B cell (primary cell): ENCODE results near the gene HCN4. TPM values are rescaled to one million over a fixed set of nuclear protein-coding genes. Genes with fewer than 3 reads are reported as not detected.

Experiments used
- ATAC-seq: fragments of 200-7000 bp; cut with Tn5 transposase; one replicate; pipeline ENCODE4 v1.10.0; 2021; ENCODE audit warnings: low read depth, mild to moderate bottlenecking, moderate number of reproducible peaks, moderate library complexity
- CTCF ChIA-PET: fragments of 350-600 bp; sonication (Branson Sonifier 250); formaldehyde crosslinking; loops from one replicate; lab custom pipeline; 2021; ENCODE audit warnings: antibody characterized with exemption, inconsistent platforms; lab: Charles Lee
- POLR2A ChIA-PET: fragments of 350-600 bp; sonication (Branson Sonifier 250); formaldehyde crosslinking; loops from one replicate; lab custom pipeline; 2021; ENCODE audit warnings: antibody characterized with exemption; lab: Charles Lee
- DNase-seq: peaks from one replicate; pipeline ENCODE4 v3.0.0; 2013
- H2AFZ ChIP-seq: 2 replicates; pipeline ENCODE4 v1.6.1; 2012; ENCODE audit warnings: mild to moderate bottlenecking, low read depth, low read length; ENCODE audit not compliant: insufficient read depth, poor library complexity, severe bottlenecking
- H3K27ac ChIP-seq, 2 donors: 1 replicate in 1 of 2; 2 replicates in 1 of 2; pipeline ENCODE4 v1.5.1; 2012 to 2013; ENCODE audit warnings: low read length in 2 of 2, mild to moderate bottlenecking in 2 of 2, moderate library complexity in 1 of 2
- H3K27me3 ChIP-seq, 4 experiments: fragments of 200-600 bp in 1 of 4; sonication (generic) in 1 of 4; replicated peaks in 1 of 4; 1 replicate in 2 of 4; 2 replicates in 2 of 4; pipeline versions ENCODE4 v1.6.1 to v1.7.0; 2013 to 2016; ENCODE audit warnings: low read length in 3 of 4, mild to moderate bottlenecking in 2 of 4, mixed read lengths in 1 of 4, moderate library complexity in 1 of 4; ENCODE audit not compliant: insufficient read depth in 4 of 4, control insufficient read depth in 3 of 4; ENCODE audit errors: control extremely low read depth in 1 of 4
- H3K36me3 ChIP-seq, 2 experiments: replicated peaks in 1 of 2; 1 replicate in 1 of 2; 2 replicates in 1 of 2; pipeline versions ENCODE4 v1.6.1 to v1.7.1; 2013; ENCODE audit warnings: low read length in 1 of 2; ENCODE audit not compliant: insufficient read depth in 2 of 2, control insufficient read depth in 1 of 2; ENCODE audit errors: control extremely low read depth in 1 of 2, extremely low read depth in 1 of 2
- H3K4me1 ChIP-seq, 2 donors: fragments of 200-600 bp in 1 of 2; sonication (generic) in 1 of 2; 1 replicate in 1 of 2; 2 replicates in 1 of 2; pipeline versions ENCODE4 v1.5.1 to v1.6.1; 2013 to 2017; ENCODE audit warnings: low read length in 2 of 2; ENCODE audit not compliant: control insufficient read depth in 2 of 2, insufficient read depth in 2 of 2
- H3K4me2 ChIP-seq: replicated peaks from 2 replicates; pipeline ENCODE3; 2012; ENCODE audit warnings: mild to moderate bottlenecking, low read depth, low read length; ENCODE audit not compliant: poor library complexity, severe bottlenecking
- H3K4me3 ChIP-seq, 5 experiments: fragments of 200-600 bp in 1 of 5; sonication (generic) in 1 of 5; 1 replicate in 3 of 5; 2 replicates in 2 of 5; pipeline versions ENCODE4 v1.5.1 to v1.7.0; 2011 to 2016; ENCODE audit warnings: low read length in 4 of 5, mild to moderate bottlenecking in 4 of 5, low read depth in 2 of 5, control low read depth in 1 of 5, moderate library complexity in 1 of 5; ENCODE audit not compliant: insufficient read depth in 1 of 5; ENCODE audit errors: control extremely low read depth in 1 of 5, extremely low read depth in 1 of 5
- H3K79me2 ChIP-seq: fragments of 200-600 bp; sonication (generic); one replicate; pipeline ENCODE4 v1.6.0; 2016; ENCODE audit warnings: low read length; ENCODE audit not compliant: control insufficient read depth, insufficient read depth
- H3K9ac ChIP-seq: fragments of 200-600 bp; sonication (generic); 2 replicates; pipeline ENCODE4 v1.6.1; 2017; ENCODE audit warnings: mild to moderate bottlenecking, low read length, moderate library complexity
- H3K9me3 ChIP-seq, 3 donors: one replicate each; pipeline versions ENCODE4 v1.6.1 to v1.7.1; 2013; ENCODE audit warnings: low read length in 2 of 3; ENCODE audit not compliant: control insufficient read depth in 2 of 3, insufficient read depth in 1 of 3; ENCODE audit errors: control extremely low read depth in 1 of 3
- H4K20me1 ChIP-seq: 2 replicates; pipeline ENCODE4 v1.6.0; 2012; ENCODE audit warnings: mild to moderate bottlenecking, low read length; ENCODE audit not compliant: insufficient read depth, control insufficient read depth, poor library complexity, severe bottlenecking
- H3K27ac Mint-ChIP-seq: one replicate; pipeline ENCODE4 v1.8.0; 2021; ENCODE audit warnings: mixed read lengths
- H3K27me3 Mint-ChIP-seq: one replicate; pipeline ENCODE4 v1.8.0; 2021; ENCODE audit warnings: mixed read lengths
- H3K4me1 Mint-ChIP-seq: one replicate; pipeline ENCODE4 v1.8.0; 2021; ENCODE audit warnings: mixed read lengths
- H3K4me3 Mint-ChIP-seq: one replicate; pipeline ENCODE4 v1.8.0; 2021; ENCODE audit warnings: mixed read lengths
- H3K9me3 Mint-ChIP-seq: one replicate; pipeline ENCODE4 v1.8.0; 2022; ENCODE audit warnings: mixed read lengths; ENCODE audit not compliant: insufficient read depth
- EZH2 ChIP-seq: IDR thresholded peaks from 2 replicates; pipeline ENCODE4 v1.6.1; 2012; ENCODE audit warnings: borderline replicate concordance, low read depth, mild to moderate bottlenecking, moderate library complexity, low read length; ENCODE audit not compliant: insufficient read depth, poor library complexity, severe bottlenecking
- WGBS: methylation state at CpG from one replicate; pipeline ENCODE4 v1.1.5; 2013; ENCODE audit warnings: missing lambda C conversion rate; ENCODE audit not compliant: insufficient coverage; 5-methylcytosine and 5-hydroxymethylcytosine counted together
- intact Hi-C: fragments of 100-400 bp; cut with micrococcal nuclease; formaldehyde crosslinking; loops from one replicate; pipeline ENCODE4 v1.10.0; 2022
- polyA plus RNA-seq: library from polyadenylated mRNA; depleted of rRNA; stranded (reverse); fragments of >200 nt; gene quantifications from 2 replicates; pipeline ENCODE4 v1.2.3, GENCODE V29; 2012
- total RNA-seq, 2 donors: library from RNA; stranded (reverse); fragments of 120-200 nt in 1 of 2; gene quantifications; 1 replicate in 1 of 2; 2 replicates in 1 of 2; pipeline versions ENCODE4 v1.2.3 to v1.2.4, GENCODE V29; 2013 to 2022
- TF ChIP-seq, protein P1 (sequence below): fragments of 200-600 bp; IDR thresholded peaks from one replicate; pipeline ENCODE4 v1.8.0; 2022; ENCODE audit warnings: antibody characterized with exemption, mild to moderate bottlenecking

Gene HCN4
- total and polyA plus RNA-seq, 2 donors (not counting 1 experiment from before 2014, with no cell fraction given) = not detected

DNA sequence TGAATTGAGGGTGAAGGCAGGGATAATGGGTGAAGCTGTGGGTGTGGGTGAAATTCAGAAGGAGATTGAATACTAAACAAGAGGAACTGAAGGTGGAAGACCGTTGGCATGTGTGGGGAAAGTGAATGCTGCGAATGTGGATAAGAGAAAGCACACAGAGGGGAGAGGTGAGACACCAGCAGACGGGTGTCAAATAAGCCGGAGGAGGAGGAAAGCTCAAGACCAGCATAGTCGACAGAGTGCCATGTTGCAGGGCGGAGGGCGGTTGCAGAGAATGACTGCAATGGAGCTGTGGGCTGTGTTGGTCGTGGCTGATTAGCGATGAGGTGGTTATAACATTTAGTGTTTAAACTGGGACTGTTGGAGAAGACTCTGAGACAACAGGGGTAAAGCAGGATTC lies 16.4 kb upstream of the HCN4 start:
- Histone ChIP-seq H3K4me2 (no peak overlapping the region), H3K79me2 (no peaks in the 10 kb centered on the region), H4K20me1 (no peaks in the 10 kb centered on the region), H3K36me3 (no peaks in the 10 kb centered on the region), H3K27ac (no peak overlapping the region), H3K27me3 (peaks cover 0 to 2% (median 0%) of the 10 kb centered on the region in 4 experiments), H3K4me3 (no peak overlapping the region), H3K9me3 (peaks cover 0 to 12% (median 6%) of the 10 kb centered on the region in 3 donors), H2AFZ (no peak overlapping the region), H3K4me1 (no peaks in the 10 kb centered on the region), H3K9ac (no peak overlapping the region)
- H3K4me3 Mint-ChIP-seq = no peak overlapping the region
- H3K27me3 Mint-ChIP-seq = peaks cover 44% of the 10 kb centered on the region
- CTCF ChIA-PET = no interaction called here
- H3K27ac Mint-ChIP-seq = no peak overlapping the region
- no peak for ATAC-seq
- intact Hi-C loops = no loop called here
- TF ChIP-seq, protein P1, sequence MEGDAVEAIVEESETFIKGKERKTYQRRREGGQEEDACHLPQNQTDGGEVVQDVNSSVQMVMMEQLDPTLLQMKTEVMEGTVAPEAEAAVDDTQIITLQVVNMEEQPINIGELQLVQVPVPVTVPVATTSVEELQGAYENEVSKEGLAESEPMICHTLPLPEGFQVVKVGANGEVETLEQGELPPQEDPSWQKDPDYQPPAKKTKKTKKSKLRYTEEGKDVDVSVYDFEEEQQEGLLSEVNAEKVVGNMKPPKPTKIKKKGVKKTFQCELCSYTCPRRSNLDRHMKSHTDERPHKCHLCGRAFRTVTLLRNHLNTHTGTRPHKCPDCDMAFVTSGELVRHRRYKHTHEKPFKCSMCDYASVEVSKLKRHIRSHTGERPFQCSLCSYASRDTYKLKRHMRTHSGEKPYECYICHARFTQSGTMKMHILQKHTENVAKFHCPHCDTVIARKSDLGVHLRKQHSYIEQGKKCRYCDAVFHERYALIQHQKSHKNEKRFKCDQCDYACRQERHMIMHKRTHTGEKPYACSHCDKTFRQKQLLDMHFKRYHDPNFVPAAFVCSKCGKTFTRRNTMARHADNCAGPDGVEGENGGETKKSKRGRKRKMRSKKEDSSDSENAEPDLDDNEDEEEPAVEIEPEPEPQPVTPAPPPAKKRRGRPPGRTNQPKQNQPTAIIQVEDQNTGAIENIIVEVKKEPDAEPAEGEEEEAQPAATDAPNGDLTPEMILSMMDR = no peak
- TF ChIP-seq EZH2 = no peak
- WGBS = 83% methylated on average over 9 of the region's 9 CpGs
- H3K4me1 Mint-ChIP-seq = no peaks in the 10 kb centered on the region
- no peak for DNase-seq
- POLR2A ChIA-PET = no interaction called here
- peaks cover 14% of the 10 kb centered on the region for H3K9me3 Mint-ChIP-seq

- DNase-seq = no peak
- peaks cover 0 to 2% (median 0%) of the 10 kb centered on the region in 4 experiments for H3K27me3 ChIP-seq
- no peaks in the 10 kb centered on the region for H3K4me1 ChIP-seq
- no peak overlapping the region for H3K4me3 Mint-ChIP-seq
- H3K27ac Mint-ChIP-seq = no peak overlapping the region
- no peak overlapping the region for H3K4me2 ChIP-seq
- peaks cover 44% of the 10 kb centered on the region for H3K27me3 Mint-ChIP-seq
- peaks cover 14% of the 10 kb centered on the region for H3K9me3 Mint-ChIP-seq
- POLR2A ChIA-PET = no interaction called here
- no peaks in the 10 kb centered on the region for H3K4me1 Mint-ChIP-seq
- H3K79me2 ChIP-seq = no peaks in the 10 kb centered on the region
- WGBS = 86% methylated on average over 4 of the region's 9 CpGs
- intact Hi-C loops = no loop called here
- no peak overlapping the region for H3K27ac ChIP-seq
- peaks cover 0 to 17% (median 6%) of the 10 kb centered on the region in 3 donors for H3K9me3 ChIP-seq
- H3K9ac ChIP-seq = no peak overlapping the region
- H4K20me1 ChIP-seq = no peaks in the 10 kb centered on the region
- no peak for ATAC-seq
- no peak for TF ChIP-seq EZH2
- H2AFZ ChIP-seq = no peak overlapping the region
- CTCF ChIA-PET = interaction anchor here (0.6 kb wide), 1 partner anchor 13 kb away, joined by 3 read pairs; no protein-coding TSS in a partner anchor
- no peak overlapping the region for H3K4me3 ChIP-seq
- H3K36me3 ChIP-seq = no peaks in the 10 kb centered on the region
Observed at GRCh38 chr15:73383310-73384189, 14.8 kb upstream of the HCN4 start.
